BE2C (cell line): ENCODE measurements around the gene SMG6.

ENCODE experiments used
- DNase-seq: peaks from one replicate; pipeline ENCODE4 v3.0.0-alpha.2; 2020
- H3K27me3 ChIP-seq: fragments of 250-450 bp; sonication (Bioruptor Pico); 2 replicates; pipeline ENCODE4 v1.5.1; 2020; ENCODE audit warnings: mild to moderate bottlenecking
- H3K36me3 ChIP-seq: fragments of 250-450 bp; sonication (Bioruptor Pico); 2 replicates; pipeline ENCODE4 v1.5.1; 2020; ENCODE audit warnings: mild to moderate bottlenecking
- H3K4me1 ChIP-seq: fragments of 250-450 bp; sonication (Bioruptor Pico); 2 replicates; pipeline ENCODE4 v1.5.1; 2020
- H3K4me3 ChIP-seq: 2 replicates; pipeline ENCODE4 v1.5.1; 2011; ENCODE audit warnings: low read depth, low read length
- H3K9me3 ChIP-seq: fragments of 250-450 bp; sonication (Bioruptor Pico); 2 replicates; pipeline ENCODE4 v1.5.1; 2020
- TF ChIP-seq, protein P1 (sequence below): IDR thresholded peaks from 2 replicates; pipeline ENCODE4 v1.5.1; 2012; ENCODE audit warnings: mild to moderate bottlenecking, low read depth, low read length

The SMG6 gene

DNA sequence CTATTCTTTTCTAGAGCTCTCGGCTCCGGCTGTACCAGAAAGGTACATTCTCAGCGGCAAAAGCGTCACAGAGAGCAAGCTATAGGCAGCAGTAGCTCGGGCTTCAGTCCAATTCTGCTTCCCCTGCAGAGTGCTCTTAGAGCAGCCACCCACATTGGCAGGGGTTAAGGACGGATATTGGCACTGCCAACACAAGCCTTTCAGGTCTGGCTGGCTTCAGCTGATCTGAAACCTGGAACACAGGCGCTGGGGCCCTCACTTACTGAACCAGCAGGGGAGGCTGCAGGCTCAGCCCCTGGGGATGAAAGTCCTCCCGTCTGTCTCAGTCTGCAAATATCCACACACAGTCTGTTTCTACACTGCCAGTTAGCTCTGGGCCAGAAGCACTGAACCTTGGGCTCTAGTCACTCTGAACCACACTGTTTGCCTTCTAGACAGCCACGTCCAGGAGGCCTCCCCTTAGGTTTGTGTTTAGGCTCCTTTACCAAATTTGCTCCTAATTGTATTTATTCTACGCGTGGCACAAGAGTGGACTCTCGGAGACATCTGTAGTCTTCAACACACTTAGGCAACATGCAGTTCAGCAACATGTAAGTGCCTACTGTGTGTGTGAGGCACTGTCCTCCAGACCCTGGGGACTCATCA lies 208.6 kb downstream of the SMG6 start:
- no peaks in the 10 kb centered on the region for H3K36me3 ChIP-seq
- TF ChIP-seq, protein P1, sequence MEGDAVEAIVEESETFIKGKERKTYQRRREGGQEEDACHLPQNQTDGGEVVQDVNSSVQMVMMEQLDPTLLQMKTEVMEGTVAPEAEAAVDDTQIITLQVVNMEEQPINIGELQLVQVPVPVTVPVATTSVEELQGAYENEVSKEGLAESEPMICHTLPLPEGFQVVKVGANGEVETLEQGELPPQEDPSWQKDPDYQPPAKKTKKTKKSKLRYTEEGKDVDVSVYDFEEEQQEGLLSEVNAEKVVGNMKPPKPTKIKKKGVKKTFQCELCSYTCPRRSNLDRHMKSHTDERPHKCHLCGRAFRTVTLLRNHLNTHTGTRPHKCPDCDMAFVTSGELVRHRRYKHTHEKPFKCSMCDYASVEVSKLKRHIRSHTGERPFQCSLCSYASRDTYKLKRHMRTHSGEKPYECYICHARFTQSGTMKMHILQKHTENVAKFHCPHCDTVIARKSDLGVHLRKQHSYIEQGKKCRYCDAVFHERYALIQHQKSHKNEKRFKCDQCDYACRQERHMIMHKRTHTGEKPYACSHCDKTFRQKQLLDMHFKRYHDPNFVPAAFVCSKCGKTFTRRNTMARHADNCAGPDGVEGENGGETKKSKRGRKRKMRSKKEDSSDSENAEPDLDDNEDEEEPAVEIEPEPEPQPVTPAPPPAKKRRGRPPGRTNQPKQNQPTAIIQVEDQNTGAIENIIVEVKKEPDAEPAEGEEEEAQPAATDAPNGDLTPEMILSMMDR, result peak; percentile 62

DNA sequence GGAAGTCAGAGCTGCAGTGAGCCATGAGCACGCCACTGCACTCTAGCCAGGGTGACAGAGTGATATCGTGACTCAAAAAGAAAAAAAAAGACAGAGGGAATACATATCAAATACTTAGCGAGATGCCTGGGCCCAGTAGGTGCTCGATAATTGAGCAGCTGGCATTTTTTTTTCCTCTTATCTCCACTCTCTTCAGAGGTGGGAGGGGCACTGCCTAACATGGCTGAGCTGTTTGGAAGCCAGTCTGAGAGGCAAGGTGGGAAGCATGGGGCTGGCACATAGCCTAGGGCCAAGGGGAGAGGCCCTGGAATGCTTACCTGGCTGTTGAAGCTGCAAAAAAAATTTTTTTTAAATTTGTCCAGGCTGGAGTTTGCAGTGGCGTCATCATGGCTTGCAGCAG lies 210.2 kb downstream of the SMG6 start:
- TF ChIP-seq, protein P1, result no peak
- Histone ChIP-seq H3K4me3 (no peak overlapping the region), H3K9me3 (no peaks in the 10 kb centered on the region), H3K36me3 (no peaks in the 10 kb centered on the region), H3K27me3 (no peaks in the 10 kb centered on the region), H3K4me1 (no peaks in the 10 kb centered on the region)
- DNase-seq, result peak; percentile 27

More for the DNA sequence above, 208.6 kb downstream of the SMG6 start:
- peak; percentile 49 for DNase-seq
- no peaks in the 10 kb centered on the region for H3K27me3 ChIP-seq
- no peaks in the 10 kb centered on the region for H3K4me1 ChIP-seq
- no peak overlapping the region for H3K4me3 ChIP-seq
- H3K9me3 ChIP-seq, result no peaks in the 10 kb centered on the region

DNA sequence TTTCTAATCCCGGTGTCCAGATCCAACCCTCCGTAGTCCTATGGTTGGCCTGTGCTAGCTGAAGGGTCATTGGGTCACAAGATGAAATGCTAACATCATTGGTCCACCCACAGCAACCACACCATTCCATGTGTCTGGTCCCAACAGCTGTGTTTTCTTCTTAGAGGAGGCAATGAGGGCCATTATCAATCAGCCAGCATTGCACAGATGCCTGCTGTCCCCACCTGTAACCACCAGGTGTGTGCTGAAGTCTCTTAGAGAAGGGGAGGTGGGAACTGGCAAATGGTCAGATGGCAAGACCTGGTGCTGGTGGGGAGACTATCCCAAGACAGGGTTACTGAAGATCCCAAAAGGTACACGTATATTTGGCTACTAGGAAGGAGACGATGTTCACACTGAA lies 211.3 kb downstream of the SMG6 start:
- H3K9me3 ChIP-seq, result no peaks in the 10 kb centered on the region
- no peak for DNase-seq
- H3K4me3 ChIP-seq, result no peak overlapping the region
- TF ChIP-seq, protein P1, result no peak
- no peaks in the 10 kb centered on the region for H3K4me1 ChIP-seq
- no peaks in the 10 kb centered on the region for H3K27me3 ChIP-seq
- no peaks in the 10 kb centered on the region for H3K36me3 ChIP-seq

DNA sequence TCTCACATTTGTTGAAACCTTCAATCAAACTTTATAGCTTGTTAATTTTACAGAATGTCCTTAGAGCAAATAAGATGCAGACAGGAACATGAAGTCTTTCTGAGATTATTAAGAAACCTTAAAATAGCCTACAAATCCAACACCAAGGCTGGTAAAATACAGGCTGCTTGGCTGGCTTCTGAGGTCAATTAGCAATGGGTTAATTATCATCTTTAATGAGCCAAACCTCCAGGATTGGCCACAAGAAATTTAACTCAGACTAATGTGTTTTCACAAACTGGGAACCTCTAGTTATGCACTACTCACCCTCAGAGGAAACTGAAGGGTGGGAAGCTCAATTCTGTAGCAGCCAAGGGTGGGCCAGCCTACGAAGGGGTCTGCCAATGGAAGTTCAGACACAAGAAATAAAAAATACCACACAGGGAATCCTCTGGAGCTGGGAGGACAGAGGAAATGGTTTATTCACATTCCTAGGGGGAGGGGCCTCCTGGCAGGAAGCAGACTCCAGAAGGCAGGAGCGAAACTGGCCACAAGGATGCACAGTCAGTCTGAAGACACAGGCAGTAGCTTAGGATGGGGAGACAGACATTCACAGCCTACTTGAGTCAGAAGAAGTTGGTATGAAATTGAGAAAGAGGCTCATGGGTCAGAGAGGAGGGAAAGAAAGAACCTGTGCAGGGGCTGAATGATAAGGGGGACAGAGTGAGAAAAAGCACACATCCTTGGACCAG lies 212.6 kb downstream of the SMG6 start:
- Histone ChIP-seq H3K27me3 (no peaks in the 10 kb centered on the region), H3K4me1 (no peaks in the 10 kb centered on the region), H3K9me3 (no peaks in the 10 kb centered on the region), H3K36me3 (no peaks in the 10 kb centered on the region), H3K4me3 (no peak overlapping the region)
- DNase-seq, result no peak
- TF ChIP-seq, protein P1, result no peak

DNA sequence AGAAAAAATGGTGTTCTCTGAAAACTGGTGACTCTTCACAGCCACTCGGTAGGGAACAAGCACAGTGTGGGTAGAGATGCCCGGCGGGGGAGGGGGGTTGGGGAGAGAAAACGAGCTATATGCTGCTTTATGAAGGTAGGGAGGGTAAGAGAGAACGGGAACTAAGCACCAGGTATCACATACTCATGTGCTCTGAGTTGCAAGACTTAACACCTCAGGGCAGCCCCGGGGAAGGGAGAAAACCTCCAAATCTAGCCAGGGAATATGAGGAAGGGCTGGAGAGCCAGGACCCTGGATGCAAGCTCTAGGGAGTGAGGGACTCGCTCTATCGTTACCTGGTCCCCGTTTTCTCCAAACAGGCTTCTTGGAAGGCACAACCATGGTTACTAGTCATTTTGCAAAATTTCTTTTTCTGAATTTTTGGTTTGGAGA lies 213.4 kb downstream of the SMG6 start:
- DNase-seq, result no peak
- H3K27me3 ChIP-seq, result no peaks in the 10 kb centered on the region
- no peak overlapping the region for H3K4me3 ChIP-seq
- H3K9me3 ChIP-seq, result no peaks in the 10 kb centered on the region
- H3K36me3 ChIP-seq, result no peaks in the 10 kb centered on the region
- peaks cover 2% of the 10 kb centered on the region; the same call in 1 of the 2 replicates for H3K4me1 ChIP-seq
- TF ChIP-seq, protein P1, result no peak

DNA sequence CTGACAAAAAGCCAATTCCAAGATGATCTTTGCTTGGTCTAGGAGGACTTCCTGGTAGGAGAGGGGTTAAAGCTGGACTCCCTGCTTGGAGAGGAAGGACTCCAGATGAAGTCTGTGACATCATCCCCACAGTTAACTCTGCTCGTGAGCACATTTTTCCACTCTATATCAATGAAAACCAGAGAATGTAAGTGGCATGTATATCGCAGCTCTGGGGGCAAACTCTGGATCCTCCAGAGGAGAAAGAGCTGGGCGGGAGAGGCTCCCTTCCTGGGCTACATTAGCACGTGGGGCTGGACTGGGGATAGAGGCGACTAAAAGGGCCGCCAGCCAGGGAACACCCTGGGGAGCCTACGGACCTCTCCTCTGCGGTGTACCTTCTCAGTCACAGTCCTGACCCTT lies 214.6 kb downstream of the SMG6 start:
- no peaks in the 10 kb centered on the region for H3K9me3 ChIP-seq
- H3K36me3 ChIP-seq, result no peaks in the 10 kb centered on the region
- no peak overlapping the region for H3K4me3 ChIP-seq
- no peak for DNase-seq
- no peaks in the 10 kb centered on the region for H3K27me3 ChIP-seq
- peaks cover 11% of the 10 kb centered on the region for H3K4me1 ChIP-seq
- TF ChIP-seq, protein P1, result no peak
